Measurements from ENCODE around the gene DEDD. TPM values are rescaled to one million over a fixed set of nuclear protein-coding genes. Genes with fewer than 3 reads are reported as not detected.

DEDD gene
- total RNA-seq, 1 experiment from 2014 or later: 32.8 TPM

GRCh38 chr1:161130266-161130665, 2.2 kb downstream of the DEDD start:
- Histone ChIP-seq H3K9me3 (ENCODE audit: control insufficient read depth in 1 of 2, insufficient read depth in 1 of 2, low read depth in 1 of 2, low read length in 2 of 2) (no peaks in the 10 kb centered on the region), H4K20me1 (ENCODE audit: insufficient read depth) (no peaks in the 10 kb centered on the region), H3K79me2 (ENCODE audit: insufficient read depth, low read length) (peaks cover 70% of the 10 kb centered on the region), H2AFZ (ENCODE audit: low read depth, low read length, poor library complexity, severe bottlenecking) (no peak overlapping the region), H3K9ac (ENCODE audit: low read length) (no peak overlapping the region), H3K27ac (ENCODE audit: low read depth, low read length) (no peak overlapping the region), H3K36me3 (ENCODE audit: control insufficient read depth in 1 of 2, insufficient read depth in 2 of 2, low read length in 2 of 2) (peaks cover 16 to 28% of the 10 kb centered on the region in 2 experiments; a peak in 3 of 4 replicates), H3K9me2 (ENCODE audit: insufficient read depth) (no peaks in the 10 kb centered on the region), H3K4me1 (ENCODE audit: control insufficient read depth in 1 of 2, insufficient read depth in 2 of 2, low read length in 2 of 2) (peaks cover 10 to 20% of the 10 kb centered on the region in 2 experiments; a peak in 3 of 4 replicates), H3K4me2 (ENCODE audit: low read length) (no peak overlapping the region), H3K4me3 (replicated peaks in 1 of 2; ENCODE audit: low read depth in 1 of 2, low read length in 2 of 2) (no peak overlapping the region), H3K27me3 (ENCODE audit: insufficient read depth, low read length) (no peaks in the 10 kb centered on the region)
- BruUV-seq (replicated peaks): no TSS peak
- RAD21 ChIA-PET (ENCODE audit: low non-redundant PET in 1 of 2, low total read pairs in 2 of 2, uncharacterized antibody in 2 of 2, unreplicated experiment in 2 of 2): no interaction called here
- DNase-seq (ENCODE audit: low read depth, low spot score) (no peak), ATAC-seq (no peak)
- POLR2A ChIA-PET: no interaction called here
- no peak for TF ChIP-seq TCF7L2 (IDR thresholded peaks at IDR 0.05; ENCODE audit: borderline replicate concordance, extremely low read depth, insufficient read depth, insufficient read length)
- no peak for TF ChIP-seq RAD21 (IDR thresholded peaks at IDR 0.05; ENCODE audit: low read depth)
- intact Hi-C loops (cut with micrococcal nuclease): no loop called here
- CTCF ChIA-PET: no interaction called here

GRCh38 chr1:161128591-161129420, 3.7 kb downstream of the DEDD start:
- no peaks in the 10 kb centered on the region for H3K9me2 ChIP-seq (ENCODE audit: insufficient read depth)
- H4K20me1 ChIP-seq (ENCODE audit: insufficient read depth): no peaks in the 10 kb centered on the region
- ATAC-seq (no peak), DNase-seq (ENCODE audit: low read depth, low spot score) (no peak)
- CTCF ChIA-PET: no interaction called here
- no peak for TF ChIP-seq FOSL1 (IDR thresholded peaks at IDR 0.05; ENCODE audit: low read depth)
- TF ChIP-seq MAX (IDR thresholded peaks at IDR 0.05): no peak
- TF ChIP-seq POLR2A (IDR thresholded peaks at IDR 0.05; ENCODE audit: borderline replicate concordance, extremely low read depth, insufficient read depth, insufficient read length): no peak
- TF ChIP-seq CTCF (IDR thresholded peaks at IDR 0.05 in 2 of 3, conservative IDR thresholded peaks at IDR 0.05 in 1 of 3; ENCODE audit: borderline replicate concordance in 1 of 3, insufficient read depth in 1 of 3, low read depth in 2 of 3, low read length in 2 of 3): no peak
- no peak for TF ChIP-seq ZNF274 (IDR thresholded peaks at IDR 0.05; ENCODE audit: low read depth, low read length)
- no peak for TF ChIP-seq EZH2 (IDR thresholded peaks at IDR 0.05)
- TF ChIP-seq EGR1 (IDR thresholded peaks at IDR 0.05; ENCODE audit: low read depth): no peak
- no peak for TF ChIP-seq RAD21 (IDR thresholded peaks at IDR 0.05; ENCODE audit: low read depth)
- TF ChIP-seq REST (IDR thresholded peaks at IDR 0.05; ENCODE audit: low read depth): no peak
- no peak for TF ChIP-seq CEBPB (IDR thresholded peaks at IDR 0.05; ENCODE audit: low read depth)
- no peak for TF ChIP-seq ELF1 (IDR thresholded peaks at IDR 0.05; ENCODE audit: borderline replicate concordance, low read depth)
- TF ChIP-seq EZH2phosphoT487 (IDR thresholded peaks at IDR 0.05; ENCODE audit: borderline replicate concordance): no peak
- H3K27me3 ChIP-seq (ENCODE audit: insufficient read depth, low read length): no peaks in the 10 kb centered on the region
- no peak overlapping the region for H2AFZ ChIP-seq (ENCODE audit: low read depth, low read length, poor library complexity, severe bottlenecking)
- no peak overlapping the region for H3K9ac ChIP-seq (ENCODE audit: low read length)
- H3K27ac ChIP-seq (ENCODE audit: low read depth, low read length): no peak overlapping the region
- no peaks in the 10 kb centered on the region for H3K9me3 ChIP-seq (ENCODE audit: control insufficient read depth in 1 of 2, insufficient read depth in 1 of 2, low read depth in 1 of 2, low read length in 2 of 2)
- no peak overlapping the region for H3K4me3 ChIP-seq (replicated peaks in 1 of 2; ENCODE audit: low read depth in 1 of 2, low read length in 2 of 2)
- POLR2A ChIA-PET: interaction anchor here (1.0 to 1.7 kb wide), 2 partner anchors 11 to 12 kb away, joined by 3 to 5 read pairs; partner anchors contain the start of genes NIT1 and PFDN2
- RAD21 ChIA-PET (ENCODE audit: low non-redundant PET in 1 of 2, low total read pairs in 2 of 2, uncharacterized antibody in 2 of 2, unreplicated experiment in 2 of 2): no interaction called here
- intact Hi-C loops (cut with micrococcal nuclease): no loop called here
- H3K4me1 ChIP-seq (ENCODE audit: control insufficient read depth in 1 of 2, insufficient read depth in 2 of 2, low read length in 2 of 2): peaks cover 3 to 13% of the 10 kb centered on the region in 2 experiments; a peak in 3 of 4 replicates
- no peak overlapping the region for H3K4me2 ChIP-seq (ENCODE audit: low read length)
- BruUV-seq (replicated peaks): no TSS peak
- H3K36me3 ChIP-seq (ENCODE audit: control insufficient read depth in 1 of 2, insufficient read depth in 2 of 2, low read length in 2 of 2): peaks cover 16 to 35% of the 10 kb centered on the region in 2 experiments; a peak in 3 of 4 replicates
- H3K79me2 ChIP-seq (ENCODE audit: insufficient read depth, low read length): peaks cover 63% of the 10 kb centered on the region

Measured in HCT116 (cell line).